ENCODE data around the gene TRDMT1.

DNA sequence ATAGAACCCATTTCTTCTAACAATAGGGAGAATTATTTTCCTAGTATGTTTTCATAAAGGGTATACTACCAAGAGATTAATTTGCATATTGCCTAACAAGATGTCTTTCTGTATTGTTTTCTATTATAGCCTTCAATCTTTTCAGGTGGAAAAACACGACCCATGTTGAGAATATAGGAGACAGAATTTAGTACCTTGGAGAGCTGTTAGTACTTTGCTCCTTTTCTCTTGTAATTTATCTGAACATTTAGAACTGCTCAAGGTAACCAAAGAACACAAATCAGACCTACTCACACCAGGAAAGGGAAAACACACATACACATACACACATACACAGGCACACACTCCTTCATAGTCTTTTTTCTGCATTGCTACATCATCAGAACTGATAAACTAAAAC lies 7.8 kb upstream of the TRDMT1 start:
- TF ChIP-seq, protein P1, sequence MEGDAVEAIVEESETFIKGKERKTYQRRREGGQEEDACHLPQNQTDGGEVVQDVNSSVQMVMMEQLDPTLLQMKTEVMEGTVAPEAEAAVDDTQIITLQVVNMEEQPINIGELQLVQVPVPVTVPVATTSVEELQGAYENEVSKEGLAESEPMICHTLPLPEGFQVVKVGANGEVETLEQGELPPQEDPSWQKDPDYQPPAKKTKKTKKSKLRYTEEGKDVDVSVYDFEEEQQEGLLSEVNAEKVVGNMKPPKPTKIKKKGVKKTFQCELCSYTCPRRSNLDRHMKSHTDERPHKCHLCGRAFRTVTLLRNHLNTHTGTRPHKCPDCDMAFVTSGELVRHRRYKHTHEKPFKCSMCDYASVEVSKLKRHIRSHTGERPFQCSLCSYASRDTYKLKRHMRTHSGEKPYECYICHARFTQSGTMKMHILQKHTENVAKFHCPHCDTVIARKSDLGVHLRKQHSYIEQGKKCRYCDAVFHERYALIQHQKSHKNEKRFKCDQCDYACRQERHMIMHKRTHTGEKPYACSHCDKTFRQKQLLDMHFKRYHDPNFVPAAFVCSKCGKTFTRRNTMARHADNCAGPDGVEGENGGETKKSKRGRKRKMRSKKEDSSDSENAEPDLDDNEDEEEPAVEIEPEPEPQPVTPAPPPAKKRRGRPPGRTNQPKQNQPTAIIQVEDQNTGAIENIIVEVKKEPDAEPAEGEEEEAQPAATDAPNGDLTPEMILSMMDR (IDR thresholded peaks at IDR 0.05 in 8 of 11, conservative IDR thresholded peaks at IDR 0.05 in 3 of 11), result no peak
- no peak for TF ChIP-seq POLR2A (IDR thresholded peaks at IDR 0.05)
